Measurements from ENCODE around the gene ZNF408.
A peak's percentile ranks its signal among the peaks of the same experiment; 100 is the strongest.

Gene ZNF408

GRCh38 chr11:46671958-46672315, 28.9 kb upstream of the ZNF408 start:
- H3K36me3 ChIP-seq (ENCODE audit: low read depth) = peaks cover 39% of the 10 kb centered on the region
- H3K9me3 ChIP-seq (ENCODE audit: severe bottlenecking) = no peaks in the 10 kb centered on the region
- H3K4me1 ChIP-seq (ENCODE audit: insufficient read depth, poor library complexity, severe bottlenecking) = peaks cover 10% of the 10 kb centered on the region
- no peak overlapping the region for H3K27ac ChIP-seq (ENCODE audit: poor library complexity, severe bottlenecking)
- DNase-seq (ENCODE audit: low spot score) = no peak
- H3K4me3 ChIP-seq (ENCODE audit: severe bottlenecking) = no peak overlapping the region
- TF ChIP-seq CTCF (IDR thresholded peaks at IDR 0.05; ENCODE audit: poor library complexity, severe bottlenecking) = no peak
- H3K27me3 ChIP-seq (ENCODE audit: insufficient read depth, poor library complexity, severe bottlenecking) = no peaks in the 10 kb centered on the region
- no peak for ATAC-seq (ENCODE audit: low read depth)

- DNase-seq (ENCODE audit: low spot score) (no peak), ATAC-seq (ENCODE audit: low read depth) (no peak)
- H3K4me3 ChIP-seq (ENCODE audit: severe bottlenecking) = no peak overlapping the region
- no peaks in the 10 kb centered on the region for H3K27me3 ChIP-seq (ENCODE audit: insufficient read depth, poor library complexity, severe bottlenecking)
- peaks cover 10% of the 10 kb centered on the region for H3K4me1 ChIP-seq (ENCODE audit: insufficient read depth, poor library complexity, severe bottlenecking)
- no peak for TF ChIP-seq CTCF (IDR thresholded peaks at IDR 0.05; ENCODE audit: poor library complexity, severe bottlenecking)
- H3K27ac ChIP-seq (ENCODE audit: poor library complexity, severe bottlenecking) = no peak overlapping the region
- H3K36me3 ChIP-seq (ENCODE audit: low read depth) = peaks cover 36% of the 10 kb centered on the region
- H3K9me3 ChIP-seq (ENCODE audit: severe bottlenecking) = no peaks in the 10 kb centered on the region
Measured at GRCh38 chr11:46672381-46672839, 28.4 kb upstream of the ZNF408 start.

GRCh38 chr11:46673713-46674462, 26.9 kb upstream of the ZNF408 start:
- Histone ChIP-seq H3K4me3 (ENCODE audit: severe bottlenecking) (no peak overlapping the region), H3K36me3 (ENCODE audit: low read depth) (peaks cover 26% of the 10 kb centered on the region), H3K27me3 (ENCODE audit: insufficient read depth, poor library complexity, severe bottlenecking) (no peaks in the 10 kb centered on the region), H3K4me1 (ENCODE audit: insufficient read depth, poor library complexity, severe bottlenecking) (peaks cover 10% of the 10 kb centered on the region), H3K9me3 (ENCODE audit: severe bottlenecking) (no peaks in the 10 kb centered on the region), H3K27ac (ENCODE audit: poor library complexity, severe bottlenecking) (no peak overlapping the region)
- ATAC-seq (ENCODE audit: low read depth) (no peak), DNase-seq (ENCODE audit: low spot score) (peak; percentile 34)
- no peak for TF ChIP-seq CTCF (IDR thresholded peaks at IDR 0.05; ENCODE audit: poor library complexity, severe bottlenecking)

- peak; percentile 19 for DNase-seq (ENCODE audit: low spot score)
- H3K4me3 ChIP-seq (ENCODE audit: severe bottlenecking) = no peak overlapping the region
- no peak for TF ChIP-seq CTCF (IDR thresholded peaks at IDR 0.05; ENCODE audit: poor library complexity, severe bottlenecking)
- peaks cover 22% of the 10 kb centered on the region for H3K36me3 ChIP-seq (ENCODE audit: low read depth)
- no peaks in the 10 kb centered on the region for H3K27me3 ChIP-seq (ENCODE audit: insufficient read depth, poor library complexity, severe bottlenecking)
- no peaks in the 10 kb centered on the region for H3K9me3 ChIP-seq (ENCODE audit: severe bottlenecking)
- H3K27ac ChIP-seq (ENCODE audit: poor library complexity, severe bottlenecking) = peak overlapping the region; percentile 19
- peaks cover 10% of the 10 kb centered on the region for H3K4me1 ChIP-seq (ENCODE audit: insufficient read depth, poor library complexity, severe bottlenecking)
- no peak; the same call in 2 of the 3 replicates for ATAC-seq (ENCODE audit: low read depth)
Measured at GRCh38 chr11:46674463-46675287, 26.2 kb upstream of the ZNF408 start.

Data from RWPE2 (cell line).